Forelimb muscle (tissue), 1 donor: ENCODE measurements around the gene CCDC85C. TPM values are rescaled to one million over a fixed set of nuclear protein-coding genes. Genes with fewer than 3 reads are reported as not detected.

Experiments
- DNase-seq: peaks from one replicate; pipeline ENCODE4 v3.0.0-alpha.2; 2013; ENCODE audit warnings: low read depth
- polyA plus RNA-seq: library from polyadenylated mRNA; unstranded; fragments of 120-200 nt; gene quantifications from one replicate; pipeline ENCODE4 v1.2.1, GENCODE V29; 2013; ENCODE audit not compliant: insufficient read length

CCDC85C gene
- polyA plus RNA-seq, 1 donor = 3.9 TPM

DNA sequence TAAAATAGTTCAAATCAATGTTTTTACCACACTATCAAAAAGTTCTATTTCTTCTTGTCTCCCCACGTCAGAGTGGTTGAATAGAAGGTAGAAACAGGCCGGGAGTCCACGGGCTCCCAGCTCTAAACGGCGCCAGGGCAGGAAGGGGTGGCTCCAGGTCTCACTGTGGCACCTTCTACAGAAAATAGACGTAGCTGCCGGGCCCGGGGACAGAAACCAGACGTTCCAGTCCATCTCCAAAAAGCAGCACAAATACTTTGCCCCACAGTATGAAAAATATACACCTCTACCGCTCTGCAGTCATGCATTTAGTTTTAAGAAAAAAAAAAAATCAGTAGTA is 91.9 kb downstream of the CCDC85C start:
- DNase-seq = no peak

DNA sequence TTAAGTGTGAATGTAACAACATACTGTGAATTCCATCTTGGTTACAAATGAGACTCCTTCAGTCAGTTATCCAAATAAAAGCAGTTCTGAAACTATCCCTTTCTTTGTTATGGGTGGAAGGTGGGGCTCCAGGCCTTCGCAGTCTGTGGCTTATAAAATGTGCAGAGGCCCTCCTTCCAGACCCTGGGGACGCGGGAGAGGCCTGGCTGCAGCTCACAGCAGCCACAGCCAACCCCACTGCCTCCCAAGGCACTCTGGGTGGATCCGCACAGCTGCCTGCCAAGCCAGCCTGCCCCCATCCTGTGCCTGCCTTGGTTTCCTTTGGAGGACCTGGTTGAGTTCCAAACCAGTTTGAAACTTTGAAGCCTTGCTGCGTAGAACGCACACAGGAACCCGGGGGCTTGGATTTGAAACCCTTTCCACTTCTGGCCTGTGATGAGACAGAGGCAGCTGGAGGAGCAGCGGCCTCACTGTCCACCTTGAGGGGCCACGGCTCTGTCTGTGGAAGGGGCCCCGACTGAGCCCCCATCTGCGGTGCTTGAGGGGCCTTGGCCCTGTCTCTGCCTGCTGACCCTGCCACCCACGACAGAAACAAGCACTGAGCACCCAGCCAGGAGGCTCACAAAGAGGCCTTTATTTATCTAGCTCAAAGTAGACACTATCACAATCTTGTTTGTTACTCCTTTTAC is 92.4 kb downstream of the CCDC85C start:
- no peak for DNase-seq

GRCh38 chr14:99510556-99511139 is 93.4 kb downstream of the CCDC85C start:
- DNase-seq = no peak

DNA sequence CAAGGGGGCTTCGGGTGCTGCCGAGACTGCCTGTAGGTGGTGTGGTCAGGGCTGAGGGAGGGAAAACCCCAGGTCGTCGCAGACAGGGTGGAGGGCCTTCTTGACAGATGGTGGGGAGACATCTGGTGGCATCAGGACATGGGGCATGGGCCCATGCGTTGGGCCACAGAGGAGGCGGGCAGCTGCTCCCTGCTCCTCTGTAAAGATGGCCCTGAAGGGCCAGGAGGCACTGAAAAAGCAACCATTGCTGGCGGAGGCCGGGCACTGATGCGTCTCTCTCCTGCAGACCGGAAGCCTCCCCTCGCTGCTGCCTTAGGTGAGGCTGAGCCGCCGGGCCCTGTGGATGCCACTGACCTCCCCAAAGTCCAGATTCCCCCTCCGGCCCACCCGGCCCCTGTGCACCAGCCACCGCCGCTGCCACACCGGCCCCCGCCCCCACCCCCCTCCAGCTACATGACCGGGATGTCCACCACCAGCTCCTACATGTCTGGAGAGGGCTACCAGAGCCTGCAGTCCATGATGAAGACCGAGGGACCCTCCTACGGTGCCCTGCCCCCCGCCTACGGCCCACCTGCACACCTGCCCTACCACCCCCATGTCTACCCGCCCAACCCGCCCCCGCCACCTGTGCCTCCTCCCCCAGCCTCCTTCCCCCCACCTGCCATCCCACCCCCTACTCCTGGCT is 94.0 kb downstream of the CCDC85C start:
- DNase-seq = no peak

GRCh38 chr14:99508896-99509629 is 94.9 kb downstream of the CCDC85C start:
- no peak for DNase-seq

GRCh38 chr14:99507860-99508640 is 96.0 kb downstream of the CCDC85C start:
- DNase-seq = no peak

- DNase-seq = no peak
Observed at GRCh38 chr14:99506276-99506675, 97.7 kb downstream of the CCDC85C start.

DNA sequence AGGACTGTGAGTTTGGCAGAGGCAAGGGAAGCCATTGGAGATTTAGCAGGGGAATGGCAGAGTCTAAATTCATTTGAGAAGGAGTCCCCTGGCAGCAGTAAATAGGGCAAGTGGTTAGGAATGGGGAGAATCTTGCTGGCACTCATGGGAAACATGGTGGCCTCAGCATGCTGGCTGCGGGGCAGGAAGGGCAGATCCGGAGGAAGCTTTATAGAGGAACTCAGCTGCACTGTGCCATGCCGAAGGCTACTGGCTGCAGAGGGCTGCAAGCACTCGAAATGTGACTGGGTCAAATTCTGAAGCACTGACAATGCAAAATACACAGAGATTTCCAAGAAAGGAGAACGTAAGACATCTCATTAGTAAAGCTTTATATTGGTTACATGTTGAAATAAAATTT is 98.9 kb downstream of the CCDC85C start:
- no peak for DNase-seq

GRCh38 chr14:99503848-99504453 is 100.1 kb downstream of the CCDC85C start:
- no peak for DNase-seq

DNA sequence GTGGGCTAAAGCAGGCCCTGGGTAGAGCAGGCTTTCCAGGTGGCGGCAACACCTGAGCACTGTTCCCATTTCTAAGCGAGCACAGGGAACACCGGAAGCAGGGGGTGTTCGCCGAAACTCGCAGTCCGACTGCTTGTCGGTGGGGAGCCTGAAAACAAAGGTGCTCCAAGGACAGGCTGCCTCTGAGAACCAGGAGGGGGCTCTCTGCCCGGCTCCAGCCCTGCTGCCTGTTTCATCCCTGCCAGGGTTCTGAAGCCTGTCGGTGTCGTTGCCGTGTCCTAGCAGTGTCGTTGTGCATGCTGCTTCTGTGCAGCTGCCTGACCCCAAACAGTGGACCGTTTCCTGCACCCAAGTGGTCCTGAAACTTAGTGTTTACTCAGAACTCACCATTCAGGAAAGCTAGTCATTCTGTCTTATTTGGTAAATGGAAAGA is 101.0 kb downstream of the CCDC85C start:
- DNase-seq = no peak

- no peak for DNase-seq
Observed at GRCh38 chr14:99497894-99498293, 106.1 kb downstream of the CCDC85C start.

DNA sequence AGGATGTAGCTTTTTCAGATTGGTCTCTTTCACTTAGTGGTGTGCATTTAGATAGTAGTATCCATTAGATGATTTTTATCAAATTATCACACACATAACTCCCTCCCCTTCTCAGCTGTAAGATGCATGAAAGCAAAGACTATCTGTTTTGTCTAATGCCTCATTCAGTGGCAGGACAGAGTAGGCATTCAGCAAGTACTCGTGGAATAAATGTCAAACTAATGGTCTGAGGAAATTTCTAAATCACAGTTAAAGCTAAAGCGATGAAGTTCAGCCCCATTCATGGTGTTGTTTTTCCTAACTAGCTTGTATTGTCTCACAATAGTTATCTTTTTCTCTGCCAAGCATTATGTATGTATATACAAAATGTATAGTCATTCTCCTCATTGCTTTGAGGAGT is 106.7 kb downstream of the CCDC85C start:
- no peak for DNase-seq

- no peak for DNase-seq
Observed at GRCh38 chr14:99484106-99484505, 119.9 kb downstream of the CCDC85C start.

DNA sequence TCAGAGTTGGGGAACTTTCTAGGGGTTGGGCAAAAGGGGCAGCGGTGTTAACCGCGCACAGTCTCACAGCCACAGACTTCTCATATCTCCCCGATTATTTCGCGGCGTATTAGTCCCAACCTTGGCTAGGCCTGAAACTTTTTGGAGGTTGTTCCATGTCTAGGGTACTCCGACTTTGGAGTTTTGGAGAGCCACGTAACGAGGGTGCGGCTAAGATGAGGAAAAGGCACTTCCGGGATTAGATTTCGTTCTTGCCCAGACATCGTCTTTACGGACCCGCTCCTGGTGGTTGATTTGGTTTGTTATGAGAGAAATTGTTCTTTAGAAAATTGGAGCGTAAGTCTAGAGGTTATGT is 122.3 kb downstream of the CCDC85C start:
- peak; percentile 14 for DNase-seq

DNA sequence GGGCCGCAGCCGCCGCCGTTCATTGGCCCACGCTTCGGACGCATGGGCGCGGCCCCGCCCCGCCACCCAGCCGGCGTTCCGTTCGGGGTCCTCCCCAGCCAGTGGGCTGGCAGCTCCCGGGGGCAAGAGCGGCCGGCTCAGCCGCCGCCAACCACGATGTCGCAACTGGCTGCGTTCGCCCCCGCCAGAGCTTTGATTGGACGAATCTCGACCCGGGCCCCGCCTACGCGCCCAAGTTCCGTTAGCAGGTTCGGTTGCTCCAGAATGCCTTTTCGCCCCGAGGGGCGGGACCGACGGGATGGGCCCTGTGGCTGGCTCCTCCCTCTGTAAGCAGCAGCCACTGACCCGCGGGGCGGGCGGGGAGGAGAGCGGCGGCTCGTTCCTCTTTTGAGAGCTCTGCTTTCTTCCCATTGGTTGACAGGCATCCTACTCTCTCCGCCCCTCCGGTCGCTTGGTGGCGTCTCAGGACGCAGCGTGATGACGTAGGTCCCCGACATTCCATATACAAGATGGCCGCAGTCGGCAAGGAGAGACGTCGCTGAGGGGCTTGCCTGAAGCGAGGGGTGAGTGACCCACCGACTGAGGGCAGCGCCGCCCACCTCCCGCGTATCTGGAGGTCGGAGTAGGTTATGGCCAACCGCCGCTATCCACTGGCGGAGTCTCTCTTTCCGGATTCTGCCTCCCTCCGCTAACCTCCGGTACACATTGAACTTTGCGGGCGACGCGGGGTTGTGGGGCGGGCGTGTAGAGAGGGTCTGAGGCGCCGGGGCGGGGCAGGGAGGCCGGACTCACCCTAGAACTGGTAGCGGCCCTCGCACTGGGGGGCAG is 122.9 kb downstream of the CCDC85C start, which contains the start of gene CCNK:
TSS of gene CCNK (plus strand) at position 493 of the 828 bp plus-strand sequence. CDS start 11,269 bp downstream, outside the sequence.
- peak; percentile 98 for DNase-seq

GRCh38 chr14:99479906-99480869 is 123.8 kb downstream of the CCDC85C start, which contains the start of gene SETD3:
Gene SETD3 (minus strand): TSS chr14:99480859. CDS start chr14:99465805, 15,054 bp downstream.
- DNase-seq = no peak

DNA sequence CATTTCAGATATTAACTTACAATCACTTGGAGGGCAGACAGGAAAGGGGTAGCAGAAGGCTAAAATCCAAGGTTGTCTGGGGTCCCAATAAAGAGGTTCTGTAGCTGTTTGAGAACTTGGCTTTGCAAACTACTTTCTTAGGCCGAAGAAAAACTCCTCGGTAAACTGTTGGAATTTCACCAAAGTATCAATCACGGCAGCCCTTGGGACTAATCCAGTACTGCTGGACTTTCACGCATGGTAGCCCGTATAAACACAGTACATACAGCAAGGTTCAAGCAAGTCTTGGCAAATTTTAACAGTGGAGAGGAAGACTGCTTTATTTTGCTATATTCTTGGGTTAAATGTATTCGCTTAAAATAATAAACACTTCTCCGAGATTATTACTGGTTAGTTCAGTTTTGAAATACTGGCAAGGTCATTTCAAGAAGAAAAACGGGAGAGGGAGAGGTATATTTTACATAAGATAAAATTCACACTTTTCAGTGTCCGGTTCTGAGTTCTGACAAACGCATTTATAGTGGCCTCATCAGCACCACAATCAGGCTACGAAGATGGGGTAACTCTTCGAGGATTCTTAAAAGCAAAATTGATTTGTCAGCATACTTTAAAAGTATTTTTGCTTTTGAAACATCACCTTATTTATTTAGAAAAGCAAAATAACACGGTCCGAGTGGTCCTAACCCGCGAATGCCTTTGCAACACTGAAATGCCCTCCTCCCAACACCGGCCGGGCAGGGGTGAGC is 124.7 kb downstream of the CCDC85C start:
- no peak for DNase-seq

DNA sequence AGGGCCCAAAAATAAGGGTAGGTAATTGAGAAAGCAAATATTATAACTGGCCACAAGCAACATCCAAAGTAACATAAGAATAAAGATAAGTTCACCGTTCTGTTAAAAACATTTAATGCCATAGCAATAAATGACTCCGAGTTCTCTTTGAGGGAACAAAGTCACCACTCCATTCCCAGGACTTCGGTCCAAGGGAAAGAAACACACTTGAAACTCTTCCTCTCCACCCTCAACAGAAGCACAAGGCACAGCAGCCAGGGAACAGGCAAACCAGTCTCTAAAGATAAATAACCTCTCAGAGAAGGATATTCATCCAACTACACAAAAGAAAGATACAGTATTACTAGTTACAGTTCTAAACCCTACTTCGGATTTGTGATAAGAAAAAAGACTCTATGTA is 125.9 kb downstream of the CCDC85C start:
- DNase-seq = no peak
